Midbrain (tissue), 1 donor: ENCODE measurements around the gene NRXN2.
A peak's percentile ranks its signal among the peaks of the same experiment; 100 is the strongest.
"Not testable (repeated sequence)": the region's sequence is repeated elsewhere in the genome, so short reads cannot be mapped to it uniquely, and the experiment has no call there.

Source experiments
- DNase-seq: peaks from one replicate; lab custom pipeline; 2025; lab: John Stamatoyannopoulos, UW

NRXN2 gene

DNA sequence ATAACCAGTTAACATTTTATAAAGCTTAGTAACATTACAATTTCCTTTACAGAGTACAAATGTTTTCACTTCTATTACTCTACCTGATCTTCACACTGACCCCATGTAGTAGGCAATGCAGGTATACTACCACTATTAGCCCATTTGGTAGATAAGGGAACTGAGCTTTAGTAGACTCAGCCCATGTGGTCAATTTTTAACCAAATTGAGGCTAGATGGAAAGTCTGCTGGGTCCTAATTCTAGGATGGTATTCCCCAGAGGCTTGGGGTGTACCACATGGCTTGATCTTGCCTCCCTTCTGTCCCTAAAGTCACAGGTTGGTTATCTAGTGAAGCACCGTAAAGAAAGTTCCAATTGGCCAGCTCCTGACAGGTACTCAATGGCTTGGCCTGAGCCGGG, 48.2 kb downstream of the NRXN2 start:
- no peak for DNase-seq

DNA sequence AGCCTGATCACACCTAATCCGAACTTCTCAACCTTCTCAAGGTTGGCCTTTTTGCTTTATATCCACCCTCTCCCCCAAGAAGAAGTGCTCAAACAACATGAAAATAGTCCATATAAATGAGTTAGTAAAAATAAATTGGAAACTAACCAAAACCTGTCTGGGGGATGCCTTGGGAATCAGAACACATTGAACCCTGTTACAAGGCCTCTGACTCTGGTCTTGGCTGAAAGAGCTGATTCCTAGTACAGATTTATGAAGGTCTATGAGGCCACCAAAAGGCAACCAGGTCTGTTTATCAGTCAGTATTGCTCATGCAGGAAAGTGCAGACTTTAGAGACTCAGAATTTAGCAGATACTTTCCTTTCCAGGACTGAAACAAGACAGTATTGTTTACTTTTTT, 49.7 kb downstream of the NRXN2 start:
- no peak for DNase-seq

DNA sequence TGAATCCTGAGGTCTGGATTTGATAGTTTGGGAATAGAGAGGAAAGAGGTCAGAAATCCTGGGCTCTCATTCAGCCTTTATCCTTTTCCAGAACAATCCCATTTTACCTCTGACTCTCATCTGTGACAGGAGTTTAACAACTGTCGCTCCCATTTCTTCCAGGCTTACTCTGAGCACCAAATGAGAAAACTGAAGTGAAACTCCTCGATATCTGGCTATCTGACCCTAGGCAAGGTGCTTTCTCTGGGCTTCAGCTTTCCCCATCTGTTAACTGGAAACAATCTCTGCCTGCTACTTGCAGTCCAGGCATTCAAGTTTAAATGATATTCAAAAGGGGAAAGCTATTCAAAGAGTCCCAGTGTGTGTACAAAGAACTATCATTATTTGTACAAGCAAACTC, 50.1 kb downstream of the NRXN2 start:
- DNase-seq = no peak

DNA sequence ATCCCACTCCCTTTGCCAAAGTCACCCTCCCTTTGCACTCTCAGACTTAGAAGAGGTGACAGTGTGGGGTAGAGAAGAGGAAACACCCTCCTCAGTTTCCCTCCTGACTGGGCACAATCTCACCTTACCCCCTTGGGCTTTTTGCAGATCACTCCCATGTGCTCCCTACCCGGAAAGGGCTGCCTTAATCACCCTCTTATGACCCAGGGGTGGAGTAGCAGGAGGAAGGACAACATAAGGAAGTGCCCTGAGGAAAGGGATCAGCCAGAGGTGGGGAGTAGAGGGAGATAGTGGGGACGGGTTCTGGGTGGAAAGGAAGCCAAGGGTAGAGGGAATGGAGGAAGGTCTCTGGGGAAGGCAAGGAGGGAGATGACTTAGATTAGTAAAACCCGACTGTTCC, 52.0 kb downstream of the NRXN2 start:
- DNase-seq = no peak

DNA sequence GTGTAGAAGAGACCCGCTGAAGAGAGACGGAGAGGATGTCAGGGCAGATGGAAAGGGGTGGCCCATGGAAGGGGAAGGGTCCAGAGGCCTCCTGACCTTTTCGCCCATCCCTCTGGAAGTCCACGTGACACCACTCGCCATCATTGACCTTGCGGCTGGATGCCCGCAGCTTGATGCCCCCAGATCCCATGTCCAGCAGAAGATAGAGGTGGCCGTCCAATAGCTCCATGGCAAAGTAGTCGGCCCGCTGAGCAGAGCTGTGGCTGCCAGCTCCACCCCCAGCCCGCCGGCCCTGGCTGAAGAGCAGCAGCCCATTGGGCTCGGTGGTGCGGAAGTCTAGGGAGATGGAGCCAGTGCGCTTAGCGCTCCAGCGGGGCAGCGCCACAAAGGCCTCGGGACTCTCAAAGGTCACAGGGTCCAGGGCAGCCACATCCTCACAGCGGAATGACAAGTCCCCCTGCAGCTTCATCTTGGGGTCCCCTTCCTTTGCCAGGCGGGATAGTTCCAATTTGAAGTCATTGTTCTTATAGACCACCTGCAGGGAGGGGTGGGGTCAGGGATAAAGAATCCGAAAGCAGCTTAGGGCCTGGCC, 55.7 kb downstream of the NRXN2 start:
- DNase-seq = no peak

DNA sequence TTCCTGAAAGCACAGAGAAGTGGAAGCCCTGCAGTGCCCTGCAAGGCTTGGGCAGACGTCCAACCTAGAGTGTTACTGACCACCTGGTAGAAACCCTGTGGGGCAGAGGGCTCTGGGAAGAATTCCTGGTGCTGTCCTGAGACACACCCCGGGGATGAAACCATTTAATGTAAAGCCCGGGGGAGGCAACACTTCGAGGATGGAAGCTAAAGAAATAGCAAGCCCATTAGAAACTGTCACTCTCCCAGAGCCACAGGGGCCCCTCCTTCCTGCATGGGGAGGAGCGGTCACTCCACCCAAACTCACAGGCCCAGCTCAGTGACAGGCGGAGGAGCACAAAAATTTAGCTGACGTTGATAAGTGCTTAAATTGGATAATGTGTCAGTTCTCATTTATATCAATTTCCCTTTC, 57.6 kb downstream of the NRXN2 start:
- DNase-seq = no peak

DNA sequence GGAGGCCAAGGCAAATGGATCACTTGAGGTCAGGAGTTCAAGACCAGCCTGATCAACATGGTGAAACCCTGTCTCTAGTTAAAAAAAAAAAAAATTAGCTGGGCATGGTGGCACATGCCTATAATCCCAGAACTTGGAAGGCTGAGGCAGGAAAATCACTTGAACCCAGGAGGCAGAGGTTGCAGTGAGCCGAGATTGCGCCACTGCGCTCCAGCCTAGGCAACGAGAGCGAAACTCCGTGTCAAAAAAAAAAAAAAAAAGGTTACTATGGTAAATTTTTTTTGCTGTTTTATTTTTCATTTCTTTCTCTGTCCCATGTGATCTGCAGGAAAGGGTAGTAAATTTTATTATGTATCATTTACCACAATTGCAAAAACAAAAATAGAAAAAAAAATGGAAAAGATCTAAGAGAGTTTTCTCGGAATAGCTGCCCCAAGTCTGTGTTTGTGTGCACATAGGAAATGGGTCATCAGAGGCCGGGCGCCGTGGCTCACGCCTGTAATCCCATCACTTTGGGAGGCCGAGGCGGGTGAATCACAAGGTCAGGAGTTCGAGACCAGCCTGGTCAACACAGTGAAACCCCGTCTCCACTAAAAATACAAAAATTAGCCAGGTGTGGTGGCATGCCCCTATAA, 58.6 kb downstream of the NRXN2 start:
- DNase-seq = not testable (repeated sequence)

DNA sequence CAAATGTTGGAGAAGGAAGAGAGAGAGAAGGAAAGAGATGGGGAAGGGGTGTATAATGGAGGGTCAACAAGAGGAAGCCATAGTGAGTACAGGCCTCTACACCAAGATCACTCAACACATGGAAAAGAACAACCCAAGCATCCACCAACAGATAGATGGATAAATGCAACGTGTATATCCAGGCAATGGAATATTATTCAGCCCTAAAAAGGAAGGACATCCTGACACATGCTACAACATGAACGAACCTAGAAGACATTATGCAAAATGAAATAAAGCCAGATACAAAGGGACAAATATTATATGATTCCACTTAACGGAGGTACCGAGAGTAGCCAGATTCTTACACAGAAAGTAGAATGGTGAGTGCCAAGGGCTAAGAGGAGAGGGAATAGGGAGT, 59.3 kb downstream of the NRXN2 start:
- no peak for DNase-seq

DNA sequence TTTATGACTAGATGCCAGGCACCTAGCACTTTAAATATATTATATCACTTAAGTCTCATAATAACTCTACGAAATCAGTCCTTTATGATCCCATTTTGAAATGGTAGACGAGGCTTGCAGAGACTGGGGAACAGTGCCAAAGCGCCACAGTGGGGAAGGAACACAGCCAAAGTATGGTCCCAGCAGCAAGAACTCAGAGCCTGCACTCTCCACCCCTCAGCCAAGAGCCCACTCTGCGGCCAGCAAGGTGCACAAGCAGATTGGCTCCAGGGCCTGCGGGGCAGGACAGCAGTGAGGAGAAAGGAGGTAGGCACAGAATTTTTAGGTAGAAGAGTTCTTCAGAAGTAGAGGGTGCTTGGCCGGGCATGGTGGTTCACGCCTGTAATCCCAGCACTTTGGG, 61.4 kb downstream of the NRXN2 start:
- DNase-seq = no peak

DNA sequence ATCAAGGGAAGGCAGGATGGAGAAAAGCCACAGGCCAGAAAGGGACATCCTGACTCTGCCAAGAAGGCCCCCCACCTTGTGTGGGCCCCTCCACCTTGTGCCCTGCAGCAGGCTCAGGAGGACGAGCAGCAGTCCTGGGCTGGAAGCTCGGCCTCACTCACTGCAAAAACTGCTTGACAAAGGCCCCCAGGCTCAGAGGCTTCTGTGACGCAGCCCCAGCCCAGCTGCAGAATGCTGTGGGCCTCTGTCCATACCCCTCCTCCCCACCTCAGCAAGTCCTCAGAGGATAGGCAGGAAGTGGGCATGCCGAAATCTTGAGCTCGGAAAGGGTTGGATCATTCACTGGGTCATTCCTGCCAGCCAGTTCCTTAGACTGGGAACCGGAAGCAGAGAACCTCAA, 61.9 kb downstream of the NRXN2 start:
- no peak for DNase-seq

DNA sequence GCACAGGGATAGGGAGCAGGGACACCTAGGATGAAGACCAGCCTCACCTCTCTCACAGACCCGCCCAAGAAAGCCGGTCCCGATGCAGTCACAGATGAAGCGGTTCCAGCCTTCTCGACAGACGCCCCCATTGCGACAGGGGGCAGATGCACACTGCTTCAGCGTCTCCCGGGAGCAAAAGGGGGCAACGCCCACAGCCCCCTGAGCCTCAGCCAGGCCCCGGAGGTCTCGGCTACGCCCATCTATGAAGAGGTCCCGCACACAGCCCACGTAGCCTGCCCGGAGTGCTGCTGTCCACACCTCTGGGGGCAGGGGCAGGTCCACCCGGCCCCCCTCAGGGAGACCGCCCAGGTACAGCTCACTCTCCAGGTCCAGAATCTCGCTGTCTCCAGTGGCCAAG, 62.3 kb downstream of the NRXN2 start:
- no peak for DNase-seq

DNA sequence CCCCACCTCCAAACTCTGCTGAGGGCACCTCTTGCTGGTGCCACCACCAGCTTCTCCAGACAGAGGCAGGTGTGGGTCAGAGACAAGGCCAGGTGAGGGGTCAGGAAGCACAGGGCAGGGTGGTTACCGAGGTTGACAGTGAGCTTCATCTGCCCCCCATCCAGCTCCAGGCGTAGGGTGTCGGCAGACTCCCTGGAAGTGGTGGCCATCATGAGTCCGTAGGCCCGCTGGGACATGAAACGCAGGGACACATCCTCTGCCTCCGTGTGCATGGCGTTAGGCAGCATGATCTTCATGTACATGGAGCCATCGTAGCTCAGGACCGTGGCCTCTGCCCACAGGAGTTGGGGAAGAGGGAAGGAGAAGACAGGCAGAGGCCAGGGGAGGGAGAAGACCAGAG, 62.8 kb downstream of the NRXN2 start:
- no peak for DNase-seq

DNA sequence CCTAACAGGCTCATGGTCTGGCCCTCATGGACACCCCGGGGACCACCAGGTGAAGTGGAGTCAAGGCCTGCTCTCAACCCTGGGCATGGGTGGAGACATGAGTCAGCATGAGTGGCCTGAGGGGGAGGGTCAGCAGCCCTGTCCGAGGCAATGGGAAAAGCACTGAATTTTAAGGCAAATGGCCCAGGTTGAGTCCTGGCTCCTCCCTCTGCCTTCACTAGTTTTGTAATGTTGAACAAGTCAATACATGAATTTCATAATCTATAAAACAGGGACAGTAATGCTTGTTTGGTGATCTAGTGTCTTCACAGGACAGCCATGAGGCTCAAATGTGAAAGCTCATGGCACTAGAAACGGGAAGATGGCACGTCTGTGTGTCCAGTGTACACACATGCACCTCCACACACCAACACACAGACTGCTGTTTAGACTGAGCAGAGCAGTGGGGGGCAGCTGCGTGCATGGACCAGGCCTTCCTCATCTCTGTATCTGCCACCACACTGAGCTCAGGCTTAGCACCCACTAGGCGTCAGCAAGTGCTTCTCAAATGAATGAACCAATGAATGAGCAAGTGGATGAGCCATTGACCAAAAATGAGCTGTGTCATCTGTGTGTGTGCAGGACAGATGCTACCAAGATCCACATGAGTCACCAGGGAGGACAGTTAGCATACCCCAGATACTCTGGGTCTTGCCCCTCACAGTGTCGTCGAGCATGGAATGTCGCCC, 63.4 kb downstream of the NRXN2 start:
- peak; percentile 26 for DNase-seq

DNA sequence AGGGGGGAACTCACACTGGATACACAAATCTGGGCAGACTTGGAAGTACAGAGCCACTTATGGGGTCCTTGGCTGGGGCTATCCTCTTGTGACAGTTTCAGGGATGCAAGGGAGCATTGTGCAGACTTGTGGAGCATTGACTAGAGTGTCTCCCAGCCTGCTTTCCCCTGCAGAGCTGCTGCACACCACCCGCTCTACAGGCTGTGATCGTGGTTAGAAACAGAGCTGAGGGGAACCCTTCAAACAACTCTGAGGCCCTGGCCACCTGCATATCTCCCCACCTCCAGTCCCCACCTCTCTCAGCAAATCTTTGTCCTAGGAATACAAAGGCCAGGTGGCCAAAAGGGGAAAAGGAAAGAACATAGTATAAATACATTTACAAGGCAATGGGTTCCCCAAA, 64.7 kb downstream of the NRXN2 start:
- no peak for DNase-seq

DNA sequence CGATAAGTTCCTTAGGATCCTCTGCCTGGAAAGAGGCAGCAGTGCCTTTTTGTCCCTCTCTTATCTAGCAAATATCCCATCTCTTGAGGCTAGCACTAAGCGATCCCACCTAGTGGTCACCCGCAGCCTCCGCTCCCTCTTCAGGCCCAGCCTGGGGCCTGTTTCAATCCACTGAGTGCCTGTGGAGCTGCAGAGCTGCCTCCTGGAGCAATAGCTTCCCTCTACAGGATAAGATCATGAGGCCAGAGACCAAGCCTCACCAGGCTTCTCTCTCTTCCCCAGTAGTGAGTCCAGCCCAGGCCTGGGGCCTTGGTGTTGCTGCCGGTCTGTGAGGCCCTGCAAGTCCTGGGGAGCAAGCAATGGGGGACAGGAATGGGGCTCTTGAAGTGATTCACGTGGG, 66.1 kb downstream of the NRXN2 start:
- no peak for DNase-seq

DNA sequence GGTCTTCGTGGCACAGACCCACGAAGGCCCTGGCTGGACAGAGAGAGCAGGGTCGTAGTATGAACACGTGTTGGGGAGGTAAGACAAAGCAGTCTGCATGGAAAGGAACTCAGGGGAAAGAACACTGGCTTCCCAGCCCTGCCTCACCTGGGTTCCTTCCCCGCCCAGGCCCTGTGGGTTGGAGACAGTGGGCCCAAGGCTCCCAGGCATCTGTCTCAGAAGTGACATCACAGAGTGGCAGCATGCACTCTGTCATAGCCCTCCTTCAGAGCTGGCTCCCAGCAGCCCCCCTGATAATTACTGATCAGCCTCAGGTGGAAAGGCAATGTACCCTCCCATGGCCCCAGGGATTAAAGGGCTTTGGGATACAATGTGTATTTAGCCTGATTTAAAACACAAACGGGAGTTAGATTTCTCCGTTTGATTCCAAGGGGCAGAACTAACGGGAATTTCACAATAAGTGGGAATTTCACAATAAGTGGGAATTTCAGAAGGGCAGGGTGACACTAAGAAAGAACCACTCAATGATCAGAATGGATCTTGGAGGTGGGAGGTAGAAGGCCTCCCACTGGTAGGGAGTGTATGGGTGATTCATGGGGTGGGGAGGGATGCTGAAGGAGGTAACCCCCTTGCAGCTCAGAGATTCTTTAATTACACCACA, 66.9 kb downstream of the NRXN2 start:
- no peak for DNase-seq

DNA sequence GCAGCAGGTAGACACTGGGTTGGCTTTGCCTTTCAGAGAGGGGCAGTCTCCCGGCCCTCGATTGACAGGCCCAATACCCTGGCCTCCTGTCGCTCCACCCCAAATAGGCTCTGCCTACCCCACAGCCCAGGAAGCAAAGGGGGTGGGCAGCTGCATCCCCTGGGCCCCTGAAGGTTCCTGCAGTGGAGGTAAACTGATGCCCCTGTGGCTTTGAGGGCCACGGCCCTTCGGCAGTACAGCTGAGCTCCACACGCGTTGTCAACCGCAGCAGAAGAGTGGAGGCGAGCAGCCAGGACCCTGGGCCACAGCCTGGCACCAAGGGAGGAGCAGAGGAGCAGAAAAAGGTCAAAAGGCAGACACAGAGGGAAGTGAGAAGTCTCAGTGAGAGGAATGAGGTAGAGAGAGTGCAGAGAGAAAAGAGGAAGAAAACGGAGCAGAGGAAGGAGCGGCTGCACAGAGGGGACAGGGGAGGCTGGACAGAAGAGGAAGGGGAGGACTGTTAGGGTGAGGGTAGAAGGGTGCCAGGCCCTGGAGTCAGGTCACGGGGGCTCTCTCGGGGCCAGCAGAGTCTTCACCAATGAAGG, 67.9 kb downstream of the NRXN2 start:
- DNase-seq = peak; percentile 27

DNA sequence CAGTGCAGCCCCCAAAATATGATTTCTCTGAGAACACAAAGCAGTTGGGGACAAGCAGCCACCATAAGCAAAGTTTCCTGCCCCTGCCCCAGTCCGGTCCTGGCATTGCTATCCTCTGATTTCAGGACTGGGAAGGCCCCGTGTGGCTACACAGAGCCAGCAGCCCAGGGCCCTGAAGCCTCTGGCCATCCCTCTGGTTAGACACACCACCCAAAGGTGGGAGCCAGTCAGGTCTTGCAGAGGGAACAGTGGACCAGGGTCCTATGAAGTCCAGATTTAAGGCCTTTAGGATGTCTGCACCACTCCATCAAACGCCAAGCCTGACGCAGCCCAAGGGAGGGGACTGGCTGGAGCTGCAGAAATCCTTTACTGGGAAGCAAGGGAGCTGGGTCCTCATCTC, 68.6 kb downstream of the NRXN2 start:
- no peak for DNase-seq

DNA sequence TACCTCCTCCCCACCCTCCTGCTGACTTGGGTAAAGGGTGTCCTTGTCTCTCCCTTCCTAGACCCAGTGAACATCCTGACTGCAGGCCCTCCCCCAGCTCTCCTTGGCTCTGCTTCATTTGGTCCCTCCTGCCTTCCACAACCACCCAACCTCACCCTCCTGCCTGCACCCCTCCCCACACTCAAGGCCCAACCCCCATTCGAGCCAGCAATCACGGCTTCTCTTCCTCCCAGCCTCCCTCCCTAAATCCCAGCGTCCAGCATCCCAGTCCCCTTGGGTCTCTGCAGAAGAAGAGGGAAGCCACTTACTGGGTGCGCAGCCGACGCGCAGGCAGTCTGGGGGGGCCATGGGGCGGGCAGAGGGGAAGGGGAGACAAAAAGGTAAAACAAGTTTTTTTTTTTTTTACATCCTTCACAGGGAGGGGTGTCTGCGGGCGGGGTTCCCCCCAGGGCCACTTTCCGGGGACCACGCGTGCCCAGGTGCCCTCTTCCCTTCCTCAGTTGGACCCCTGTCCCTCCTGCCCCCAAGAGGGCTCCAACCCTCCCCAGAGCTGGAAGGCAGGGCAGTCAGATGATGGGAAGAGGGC, 69.5 kb downstream of the NRXN2 start:
- no peak for DNase-seq

DNA sequence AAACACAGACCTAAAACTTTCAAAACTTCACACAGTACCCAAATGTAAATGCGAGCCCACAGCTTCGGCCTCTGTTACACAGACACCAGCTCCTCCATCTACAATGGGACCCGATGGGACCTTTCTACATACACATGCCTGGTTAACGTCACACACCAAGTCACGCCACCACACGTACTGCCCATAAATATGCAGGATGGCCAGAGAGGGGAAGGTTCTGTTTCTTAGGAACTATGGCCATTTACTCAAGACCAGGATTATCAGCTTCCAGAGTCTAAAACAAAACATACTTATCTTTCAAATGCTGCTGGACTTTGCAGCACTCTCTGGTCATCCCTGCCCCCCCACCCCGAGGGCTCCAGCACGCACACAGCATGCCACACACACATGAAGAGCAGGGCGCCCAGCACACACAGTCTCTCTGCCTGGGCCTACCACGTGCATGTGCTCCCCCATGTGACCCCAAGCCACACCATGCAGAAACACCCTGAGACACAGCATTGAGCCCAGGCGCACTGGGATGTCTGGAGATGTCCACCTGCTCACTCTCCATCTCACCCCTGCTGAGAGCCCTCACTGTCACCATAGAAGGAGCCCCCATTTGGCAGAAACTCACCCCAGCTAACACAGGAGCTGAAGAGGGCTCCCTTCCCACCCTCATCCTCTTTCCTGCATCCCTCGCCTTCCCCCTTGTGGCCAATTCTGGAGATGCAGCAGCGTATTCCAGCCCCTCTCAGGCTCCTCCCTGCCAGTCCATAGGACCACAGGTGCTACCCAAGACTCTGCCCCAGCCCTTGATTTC, 70.2 kb downstream of the NRXN2 start:
- peak; percentile 81 for DNase-seq

DNA sequence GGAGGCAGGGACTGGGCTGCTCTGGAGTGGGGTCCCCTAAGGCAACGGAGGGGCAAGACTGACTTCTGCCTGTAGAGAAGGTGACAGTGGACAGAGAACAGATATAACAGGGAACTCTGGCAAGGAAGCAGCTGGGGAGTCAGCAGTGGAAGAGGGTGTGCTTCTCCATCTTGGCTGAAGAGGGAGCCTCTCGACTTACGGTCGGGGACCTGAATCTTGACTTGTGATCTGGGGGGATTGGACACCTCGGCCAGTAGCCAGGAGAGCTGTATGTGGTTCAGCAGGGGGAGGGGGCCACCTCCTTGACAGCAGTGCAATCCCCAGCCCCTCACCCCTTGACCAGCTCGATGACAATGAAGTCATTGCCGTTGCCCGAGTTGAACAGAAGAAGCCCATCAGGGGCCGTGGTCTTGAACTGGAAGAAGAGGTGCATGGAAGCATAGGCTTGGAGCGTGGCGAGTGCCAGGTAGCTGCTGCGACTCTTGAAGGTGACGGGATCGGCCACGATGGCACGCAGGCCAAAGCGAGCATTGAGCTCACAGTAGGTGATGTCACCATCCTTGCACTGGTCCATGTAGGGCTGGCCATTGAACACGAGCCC, 72.0 kb downstream of the NRXN2 start:
- DNase-seq = peak; percentile 20
